Subcutaneous adipose tissue (tissue), 4 donors: ENCODE results near the gene IDI1. TPM values are rescaled to one million over a fixed set of nuclear protein-coding genes. Genes with fewer than 3 reads are reported as not detected.

ENCODE experiments used
- CTCF ChIP-seq: fragments of 450-650 bp; IDR thresholded peaks from one replicate; pipeline ENCODE4 v1.5.1; 2016; ENCODE audit warnings: low read depth, mild to moderate bottlenecking, control low read depth, antibody characterized with exemption, moderate library complexity
- total RNA-seq, 4 donors: library from RNA; depleted of rRNA; stranded (reverse); fragments of >200 nt; gene quantifications; one replicate each; pipeline ENCODE4 v1.1.0, GENCODE V29; 2016

IDI1 gene
- 10 to 100 TPM; 42.7 to 74.5 (median 55.2) TPM for total RNA-seq

DNA sequence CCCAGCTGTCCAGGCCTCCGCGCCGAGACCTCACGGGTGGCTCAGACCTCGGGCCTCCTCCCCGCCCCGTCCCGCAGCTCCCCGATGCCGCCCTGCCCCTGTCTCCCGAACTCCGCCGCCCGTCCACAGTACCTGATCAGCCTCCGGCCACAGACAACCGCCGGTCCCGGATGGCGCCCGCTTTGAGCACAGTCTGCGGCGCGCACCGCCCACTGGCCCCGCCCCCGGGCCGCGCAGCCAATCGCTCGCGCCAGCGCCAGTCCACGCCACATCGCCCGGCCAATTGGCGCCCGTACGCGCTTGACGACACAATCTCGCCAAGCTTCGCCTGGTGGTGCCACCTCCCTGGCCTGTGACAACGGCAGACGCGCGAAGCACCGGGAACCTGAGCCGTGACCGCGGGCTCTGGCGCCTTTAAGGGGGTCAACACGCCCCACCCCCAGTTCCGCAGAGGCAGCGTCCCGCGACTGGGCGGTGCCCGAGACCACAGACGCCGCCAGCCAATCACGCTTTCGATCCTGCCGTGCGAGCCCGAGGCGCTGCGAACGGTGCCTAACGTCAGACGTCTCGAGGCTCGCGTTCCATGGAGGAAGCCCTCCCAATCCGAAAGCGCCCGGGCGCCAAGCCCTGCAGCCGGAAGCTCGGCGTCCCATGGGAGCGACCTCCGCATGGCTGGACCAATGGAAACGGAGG is at the start of gene IDI1:
Gene IDI1, minus strand, starts transcription at position 388 of the 693 bp plus-strand sequence. Its CDS starts 116 bp downstream, at position 272.
- TF ChIP-seq CTCF = no peak

DNA sequence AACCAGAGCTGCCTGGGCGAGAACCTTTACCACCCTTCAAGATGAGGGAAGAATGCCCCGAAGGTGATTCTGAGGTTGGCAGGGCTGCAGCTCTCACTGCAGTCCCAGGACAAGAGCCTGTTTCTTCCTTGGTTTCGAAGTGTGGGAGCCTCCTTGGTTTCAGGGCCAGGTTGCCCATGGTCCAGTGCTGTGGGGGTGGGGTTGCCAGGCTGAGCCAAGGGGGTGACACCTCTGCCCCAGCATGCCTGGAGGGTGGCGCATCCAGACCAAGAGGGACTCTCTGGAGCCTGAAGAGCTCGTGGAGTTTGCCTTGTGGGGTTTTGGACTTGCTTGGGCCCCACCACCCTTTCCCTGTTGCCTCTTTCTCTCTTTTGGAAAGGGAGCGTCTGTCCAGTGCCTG is 48.5 kb upstream of the IDI1 start:
- TF ChIP-seq CTCF = no peak

GRCh38 chr10:1096287-1096889 is 47.5 kb upstream of the IDI1 start:
- TF ChIP-seq CTCF = no peak

DNA sequence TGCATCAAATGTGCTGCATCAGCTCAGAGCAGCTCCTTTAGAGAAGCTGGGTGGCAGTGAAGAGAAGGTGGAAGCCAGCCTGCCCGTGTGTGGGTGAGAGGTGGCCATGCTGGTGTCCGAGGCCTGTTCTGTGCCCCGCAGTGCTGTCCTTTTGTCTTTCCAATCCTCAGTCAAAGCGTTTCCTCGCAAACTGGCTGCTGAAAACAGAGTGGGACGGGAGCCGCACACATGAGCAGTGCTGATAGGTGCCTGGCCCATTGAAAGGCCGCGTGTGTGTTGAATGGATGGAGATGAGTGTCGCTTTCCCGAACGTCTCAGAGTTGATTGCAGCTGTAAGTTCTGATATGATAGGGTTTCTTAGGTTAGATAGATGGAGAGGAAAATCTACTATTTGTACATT is 46.6 kb upstream of the IDI1 start:
- TF ChIP-seq CTCF = no peak

DNA sequence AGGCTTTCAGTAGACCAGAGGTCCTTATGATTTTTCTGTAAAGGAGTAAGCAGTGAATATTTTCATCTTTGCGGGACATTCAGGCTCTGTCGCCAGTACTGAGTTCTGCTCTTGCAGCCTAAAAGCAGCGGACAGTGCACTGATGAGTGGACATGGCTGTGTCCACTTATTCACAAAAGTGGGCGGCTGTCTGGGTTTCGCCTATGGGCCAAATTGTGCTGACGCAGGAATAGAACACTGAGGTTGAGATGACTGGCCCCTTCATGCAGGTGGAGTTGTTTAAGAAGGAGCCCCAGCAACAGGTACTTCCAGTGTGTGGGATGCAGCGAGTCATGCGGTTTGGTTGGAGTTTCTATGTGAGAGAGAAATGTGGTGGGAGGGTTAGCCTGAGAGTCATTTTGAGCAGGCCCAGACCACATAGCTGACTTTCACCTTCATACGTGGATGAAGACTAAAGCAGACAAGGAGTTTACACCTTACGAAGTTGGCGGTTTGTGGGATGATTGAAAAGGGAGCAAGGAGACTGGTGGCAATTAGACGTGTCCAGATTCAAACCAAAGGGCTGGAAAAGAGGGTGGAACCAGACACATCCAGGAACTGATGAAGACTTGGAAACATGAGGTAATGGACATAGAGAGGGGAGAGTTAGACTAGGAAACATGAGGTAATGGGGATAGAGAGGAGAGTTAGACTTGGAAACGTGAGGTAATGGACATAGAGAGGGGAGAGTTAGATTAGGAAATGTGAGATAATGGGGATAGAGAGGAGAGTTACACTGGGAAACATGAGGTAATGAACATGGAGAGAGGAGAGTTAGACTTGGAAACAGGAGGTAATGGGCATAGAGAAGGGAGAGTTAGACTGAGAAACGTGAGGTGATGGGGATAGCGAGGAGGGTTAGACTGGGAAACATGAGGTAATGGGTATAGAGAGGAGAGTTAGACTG is 45.5 kb upstream of the IDI1 start:
- TF ChIP-seq CTCF = no peak

GRCh38 chr10:1093696-1094095 is 44.8 kb upstream of the IDI1 start:
- no peak for TF ChIP-seq CTCF

GRCh38 chr10:1090696-1091095 is 41.8 kb upstream of the IDI1 start:
- TF ChIP-seq CTCF = no peak
